HUES48 (cell line): ENCODE measurements around the gene ZCCHC3.

Source experiments
- H3K27ac ChIP-seq: one replicate; pipeline ENCODE4 v1.7.0; 2013; ENCODE audit warnings: low read depth, low read length, inconsistent platforms
- H3K27me3 ChIP-seq: 2 replicates; pipeline ENCODE4 v1.6.1; 2013; ENCODE audit warnings: mild to moderate bottlenecking, low read length; ENCODE audit not compliant: control insufficient read depth, insufficient read depth
- H3K36me3 ChIP-seq: 2 replicates; pipeline ENCODE4 v1.6.1; 2013; ENCODE audit warnings: low read length; ENCODE audit not compliant: control insufficient read depth, insufficient read depth
- H3K4me1 ChIP-seq: 2 replicates; pipeline ENCODE4 v1.6.1; 2013; ENCODE audit warnings: mild to moderate bottlenecking, low read length; ENCODE audit not compliant: control insufficient read depth, insufficient read depth
- H3K4me3 ChIP-seq: 2 replicates; pipeline ENCODE4 v1.5.1; 2013; ENCODE audit warnings: mild to moderate bottlenecking, low read depth, low read length
- H3K9ac ChIP-seq: 2 replicates; pipeline ENCODE4 v1.6.1; 2013; ENCODE audit warnings: mild to moderate bottlenecking, low read depth, low read length, moderate library complexity
- H3K9me3 ChIP-seq: 2 replicates; pipeline ENCODE4 v1.6.1; 2013; ENCODE audit warnings: low read length; ENCODE audit not compliant: control insufficient read depth, insufficient read depth

Gene ZCCHC3

DNA sequence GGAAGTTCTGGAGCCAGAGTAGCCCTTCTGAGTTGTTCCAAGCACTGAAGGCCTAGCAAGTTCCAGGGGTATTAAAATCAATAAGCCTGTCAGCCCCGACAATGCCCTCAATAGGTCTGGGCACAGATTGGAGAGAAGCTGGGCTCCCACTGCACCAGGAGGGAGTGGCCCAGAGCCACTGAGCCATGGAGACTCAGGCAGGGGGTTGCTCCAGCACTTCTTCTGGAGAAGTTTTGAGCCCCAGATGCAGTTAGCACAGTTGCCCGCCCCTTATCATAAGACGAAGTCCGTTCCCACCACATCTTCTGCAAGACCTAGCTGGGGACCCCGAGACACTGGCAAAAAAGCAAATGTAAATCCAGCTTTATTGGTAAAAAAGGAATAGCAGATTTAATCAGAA, 26.9 kb upstream of the ZCCHC3 start:
- Histone ChIP-seq H3K4me1 (no peaks in the 10 kb centered on the region), H3K9ac (no peak overlapping the region), H3K36me3 (peaks cover under 1% of the 10 kb centered on the region), H3K9me3 (no peaks in the 10 kb centered on the region), H3K27ac (no peak overlapping the region), H3K4me3 (no peak overlapping the region), H3K27me3 (peaks cover 19% of the 10 kb centered on the region)

DNA sequence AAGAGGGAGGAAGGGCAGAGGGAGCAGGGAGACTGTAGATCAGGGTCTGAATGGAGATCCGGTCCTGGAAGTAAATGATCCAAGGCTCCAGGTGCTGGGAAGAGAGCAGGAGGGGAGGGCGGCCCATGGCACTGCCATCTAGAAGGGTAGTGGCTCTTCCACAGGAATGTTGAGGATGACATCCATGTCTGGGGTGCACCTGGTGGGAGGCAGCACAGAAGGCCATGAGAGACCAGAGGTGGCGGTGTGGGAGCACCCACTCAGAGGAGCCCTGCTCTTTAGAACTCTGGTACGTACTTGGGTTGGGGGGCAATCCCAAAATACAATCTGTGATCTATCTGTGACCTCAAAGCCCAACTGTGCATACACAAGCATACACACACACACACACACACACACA, 26.3 kb upstream of the ZCCHC3 start:
- Histone ChIP-seq H3K9ac (no peak overlapping the region), H3K36me3 (peaks cover 6% of the 10 kb centered on the region), H3K9me3 (no peaks in the 10 kb centered on the region), H3K4me3 (no peak overlapping the region), H3K27me3 (peaks cover 13% of the 10 kb centered on the region), H3K27ac (no peak overlapping the region), H3K4me1 (no peaks in the 10 kb centered on the region)

DNA sequence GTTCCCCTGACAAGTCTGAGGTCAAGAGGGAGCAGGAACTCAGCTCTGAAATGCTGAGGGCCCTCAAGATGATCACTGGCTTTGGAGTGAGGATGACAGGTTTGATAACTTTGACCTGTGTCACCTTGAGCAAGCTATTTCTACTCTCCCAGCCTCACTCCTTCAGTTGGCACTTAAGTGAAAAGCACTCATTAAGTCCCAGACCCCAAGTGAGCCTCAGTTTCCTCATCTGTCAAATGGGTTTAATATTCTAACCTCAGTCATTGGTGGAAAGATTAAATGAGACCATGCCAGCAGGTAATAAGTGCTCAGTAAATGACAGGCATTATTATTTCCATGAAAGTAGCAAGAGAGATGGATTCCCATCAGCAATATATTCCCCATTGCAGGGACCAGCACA, 25.8 kb upstream of the ZCCHC3 start:
- peaks cover 9% of the 10 kb centered on the region for H3K27me3 ChIP-seq
- peaks cover 10% of the 10 kb centered on the region for H3K36me3 ChIP-seq
- H3K4me3 ChIP-seq: no peak overlapping the region
- H3K27ac ChIP-seq: no peak overlapping the region
- H3K4me1 ChIP-seq: no peaks in the 10 kb centered on the region
- H3K9me3 ChIP-seq: no peaks in the 10 kb centered on the region
- H3K9ac ChIP-seq: no peak overlapping the region

DNA sequence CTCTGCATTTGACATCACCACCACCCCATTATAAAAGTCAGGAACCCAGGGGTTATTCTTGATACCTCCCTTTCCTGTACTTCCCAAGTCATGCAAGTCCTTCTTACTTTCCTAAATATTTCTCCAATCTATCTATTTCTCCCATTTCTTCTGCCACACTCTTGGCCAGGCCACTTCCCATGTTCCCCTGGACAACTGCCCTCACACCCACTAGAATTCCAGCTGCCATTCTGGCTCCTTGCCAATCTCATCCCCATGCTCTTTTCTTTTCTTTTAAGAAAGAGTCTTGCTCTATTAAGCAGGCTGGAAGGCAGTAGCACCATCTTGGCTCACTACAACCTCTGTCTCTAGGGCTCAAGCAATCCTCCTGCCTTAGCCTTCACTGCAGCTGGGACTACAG, 24.7 kb upstream of the ZCCHC3 start:
- Histone ChIP-seq H3K4me1 (no peaks in the 10 kb centered on the region), H3K9me3 (no peaks in the 10 kb centered on the region), H3K27me3 (no peaks in the 10 kb centered on the region; the same call in 1 of the 2 replicates), H3K27ac (no peak overlapping the region), H3K9ac (no peak overlapping the region), H3K4me3 (no peak overlapping the region), H3K36me3 (peaks cover 22% of the 10 kb centered on the region)

DNA sequence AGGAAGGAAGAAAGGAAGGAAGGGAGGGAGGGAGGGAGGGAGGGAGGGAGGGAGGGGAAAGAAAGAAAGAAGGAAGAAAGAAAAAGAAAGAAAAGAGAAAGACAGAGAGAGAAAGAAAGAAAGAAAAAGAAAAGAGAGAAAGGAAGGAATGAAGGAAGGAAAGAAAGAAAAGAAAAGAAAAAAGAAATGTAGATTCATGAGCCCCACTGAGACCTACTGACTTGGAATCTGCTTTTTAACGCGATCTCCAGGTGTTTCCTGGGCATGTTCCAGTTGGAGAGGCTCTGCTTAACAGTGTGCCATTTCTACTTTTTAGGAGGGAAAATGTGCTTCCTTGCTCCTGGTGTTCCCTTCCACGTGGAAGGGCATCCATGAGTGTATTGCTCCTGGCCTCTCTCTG, 23.5 kb upstream of the ZCCHC3 start:
- peaks cover 28% of the 10 kb centered on the region for H3K36me3 ChIP-seq
- H3K27me3 ChIP-seq: peaks cover 2% of the 10 kb centered on the region; the same call in 1 of the 2 replicates
- H3K27ac ChIP-seq: no peak overlapping the region

DNA sequence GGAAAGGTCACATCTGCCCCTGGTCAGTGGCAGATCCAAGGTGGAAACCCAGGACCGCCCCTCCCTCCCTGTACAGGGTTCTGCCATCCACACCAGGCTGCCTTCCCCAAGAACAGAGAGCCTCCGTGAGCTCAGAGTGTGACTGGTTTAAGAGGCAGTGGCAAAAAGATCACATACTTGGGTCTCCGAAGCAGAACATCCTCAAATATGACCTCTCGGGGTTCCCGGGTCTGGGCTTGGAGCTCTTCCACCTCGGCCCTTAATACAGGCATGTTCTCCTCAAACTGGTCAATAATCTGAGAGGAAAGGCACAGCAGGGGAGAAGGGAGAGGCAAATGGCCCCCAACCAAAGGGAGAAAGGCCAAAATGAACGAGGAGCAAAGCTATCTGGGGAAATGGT, 21.6 kb upstream of the ZCCHC3 start:
- Histone ChIP-seq H3K27ac (no peak overlapping the region), H3K4me1 (peaks cover 9% of the 10 kb centered on the region; the same call in 1 of the 2 replicates), H3K36me3 (peaks cover 28% of the 10 kb centered on the region), H3K27me3 (peaks cover 4% of the 10 kb centered on the region; the same call in 1 of the 2 replicates), H3K9me3 (no peaks in the 10 kb centered on the region), H3K9ac (no peak overlapping the region), H3K4me3 (no peak overlapping the region)

More for the DNA sequence above, 23.5 kb upstream of the ZCCHC3 start:
- Histone ChIP-seq H3K9ac (no peak overlapping the region), H3K4me1 (peaks cover 9% of the 10 kb centered on the region; the same call in 1 of the 2 replicates), H3K4me3 (no peak overlapping the region), H3K9me3 (no peaks in the 10 kb centered on the region)

DNA sequence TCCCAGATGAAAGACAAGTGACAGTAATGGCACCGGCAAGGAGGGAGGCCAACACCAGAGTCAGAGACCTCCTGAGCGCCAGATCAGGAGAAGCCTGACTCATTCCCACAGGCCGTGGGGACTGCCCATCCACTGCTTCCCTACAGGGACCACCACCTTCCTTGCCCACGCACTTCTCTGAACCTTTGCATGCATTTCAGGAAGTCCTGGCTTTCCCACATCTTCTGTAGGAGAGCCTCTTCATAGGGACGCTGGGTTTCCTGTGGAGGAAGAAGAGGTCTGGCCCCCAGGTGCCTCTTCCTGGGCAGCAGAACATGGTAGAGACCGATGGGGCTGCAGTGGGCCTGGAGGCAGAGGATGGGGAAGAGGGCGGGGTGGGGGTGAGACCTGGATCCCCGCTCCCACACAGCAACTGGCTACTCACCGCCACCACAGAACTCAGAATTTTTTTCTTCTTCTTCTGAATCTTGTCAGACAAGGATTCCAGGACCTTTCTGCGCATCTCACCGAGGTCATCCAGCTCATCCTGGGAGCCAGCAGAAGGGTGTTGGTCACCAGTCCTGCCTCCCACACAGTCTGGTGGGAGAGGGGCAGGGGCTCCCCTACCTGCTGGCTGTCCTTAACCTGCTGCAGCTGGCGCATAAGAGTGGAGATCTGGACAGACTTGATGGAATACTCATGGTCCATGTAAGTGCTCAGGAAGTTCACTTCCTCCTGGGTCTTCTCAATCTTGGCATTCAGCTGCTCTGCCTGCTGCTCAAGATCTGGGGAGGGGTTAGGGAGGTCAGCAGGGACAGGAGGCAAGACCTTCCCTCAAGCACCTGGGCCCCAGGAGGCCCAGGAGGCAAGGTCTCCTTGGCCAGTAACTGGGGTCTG, 20.5 kb upstream of the ZCCHC3 start:
- no peaks in the 10 kb centered on the region for H3K9me3 ChIP-seq
- peaks cover 14% of the 10 kb centered on the region for H3K27me3 ChIP-seq
- no peak overlapping the region for H3K4me3 ChIP-seq
- no peak overlapping the region for H3K9ac ChIP-seq
- no peak overlapping the region for H3K27ac ChIP-seq
- H3K4me1 ChIP-seq: peaks cover 9% of the 10 kb centered on the region; the same call in 1 of the 2 replicates
- peaks cover 28% of the 10 kb centered on the region for H3K36me3 ChIP-seq

DNA sequence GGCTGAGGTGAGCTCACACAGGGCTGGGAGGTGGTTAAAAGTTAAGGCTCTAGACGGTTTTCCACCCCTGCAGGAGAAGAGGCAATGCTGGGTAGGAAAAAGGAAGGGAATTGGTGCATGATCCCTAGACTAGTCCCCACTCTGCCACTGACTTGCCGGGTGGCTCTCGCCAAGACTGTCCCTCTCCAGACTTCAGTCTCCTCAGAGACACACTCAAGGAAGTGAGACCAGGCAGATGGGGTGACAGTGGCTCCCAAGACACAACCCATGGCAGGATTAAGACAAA, 19.9 kb upstream of the ZCCHC3 start:
- no peak overlapping the region for H3K27ac ChIP-seq
- H3K4me1 ChIP-seq: peaks cover 9% of the 10 kb centered on the region; the same call in 1 of the 2 replicates
- H3K9ac ChIP-seq: no peak overlapping the region
- no peaks in the 10 kb centered on the region for H3K9me3 ChIP-seq
- peaks cover 20% of the 10 kb centered on the region for H3K27me3 ChIP-seq
- no peak overlapping the region for H3K4me3 ChIP-seq
- peaks cover 32% of the 10 kb centered on the region for H3K36me3 ChIP-seq

DNA sequence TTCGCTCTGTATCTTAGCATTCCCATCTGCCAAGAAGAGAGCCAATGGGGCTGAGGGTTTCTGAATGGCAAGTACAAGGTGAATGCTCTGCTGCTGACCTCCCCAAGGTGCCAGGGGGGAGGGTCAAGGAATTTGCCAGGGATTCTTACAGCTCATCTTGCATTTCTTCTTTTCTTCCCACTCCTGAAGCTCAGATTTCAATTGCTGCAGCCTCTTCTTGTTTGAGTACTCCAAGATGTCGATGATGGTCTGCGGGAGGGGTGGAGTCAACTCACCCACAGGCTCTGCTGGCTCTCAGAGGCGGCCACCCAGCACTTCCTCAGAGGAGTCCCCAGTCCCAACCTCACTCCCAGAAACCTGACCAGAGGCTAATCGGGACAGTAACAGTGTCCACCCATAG, 19.2 kb upstream of the ZCCHC3 start:
- Histone ChIP-seq H3K4me1 (peaks cover 9% of the 10 kb centered on the region; the same call in 1 of the 2 replicates), H3K9me3 (no peaks in the 10 kb centered on the region), H3K27me3 (peaks cover 20% of the 10 kb centered on the region), H3K9ac (no peak overlapping the region), H3K36me3 (peaks cover 32% of the 10 kb centered on the region), H3K4me3 (peak overlapping the region; percentile 59), H3K27ac (no peak overlapping the region)

DNA sequence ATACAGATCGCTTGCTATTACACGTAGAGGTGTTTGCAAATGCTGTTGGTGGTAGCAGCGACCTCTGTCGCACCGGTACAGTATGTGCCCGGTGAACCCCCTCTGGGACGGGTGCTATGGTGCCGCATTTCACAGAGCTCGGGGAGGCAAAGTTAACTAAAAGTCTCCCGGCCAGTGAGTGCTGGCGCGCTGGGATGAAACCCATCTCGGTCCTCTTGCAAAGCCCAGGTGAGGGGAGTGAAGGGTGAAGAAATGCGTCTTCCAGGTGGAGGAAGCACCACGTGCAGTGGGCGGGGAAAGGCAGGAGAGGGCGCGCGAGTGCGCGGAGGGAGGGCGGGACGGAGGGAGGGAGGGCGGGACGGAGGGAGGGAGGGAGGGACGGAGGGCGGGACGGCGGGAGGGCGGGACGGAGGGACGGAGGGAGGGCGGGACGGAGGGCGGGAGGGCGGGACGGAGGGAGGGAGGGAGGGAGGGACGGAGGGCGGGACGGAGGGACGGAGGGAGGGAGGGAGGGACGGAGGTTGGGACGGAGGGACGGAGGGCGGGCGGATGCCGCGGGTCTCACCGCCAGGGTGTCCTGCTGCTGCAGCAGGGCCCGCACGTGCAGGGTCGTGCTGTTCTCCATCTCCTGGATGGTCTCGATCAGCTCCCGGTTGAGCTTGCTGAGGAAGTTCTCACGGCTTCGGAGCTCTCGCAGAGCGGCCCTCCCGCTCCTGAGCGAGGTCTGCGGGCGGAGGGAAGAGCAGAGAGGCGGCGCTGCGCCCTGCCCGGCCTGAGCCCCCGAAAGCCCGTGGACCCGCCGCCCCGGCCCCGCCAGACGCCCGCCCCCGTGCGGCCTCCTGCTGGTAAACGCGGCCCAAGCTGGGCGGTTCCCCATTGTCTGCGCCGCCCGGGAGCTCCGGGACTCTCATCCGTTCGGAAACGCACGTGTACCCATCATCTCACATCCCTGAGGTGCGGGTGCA, 18.5 kb upstream of the ZCCHC3 start:
- Histone ChIP-seq H3K9ac (no peak overlapping the region), H3K36me3 (peaks cover 33% of the 10 kb centered on the region), H3K9me3 (no peaks in the 10 kb centered on the region), H3K4me3 (peak overlapping the region; percentile 59), H3K27me3 (peaks cover 20% of the 10 kb centered on the region), H3K4me1 (peaks cover 9% of the 10 kb centered on the region; the same call in 1 of the 2 replicates), H3K27ac (no peak overlapping the region)

DNA sequence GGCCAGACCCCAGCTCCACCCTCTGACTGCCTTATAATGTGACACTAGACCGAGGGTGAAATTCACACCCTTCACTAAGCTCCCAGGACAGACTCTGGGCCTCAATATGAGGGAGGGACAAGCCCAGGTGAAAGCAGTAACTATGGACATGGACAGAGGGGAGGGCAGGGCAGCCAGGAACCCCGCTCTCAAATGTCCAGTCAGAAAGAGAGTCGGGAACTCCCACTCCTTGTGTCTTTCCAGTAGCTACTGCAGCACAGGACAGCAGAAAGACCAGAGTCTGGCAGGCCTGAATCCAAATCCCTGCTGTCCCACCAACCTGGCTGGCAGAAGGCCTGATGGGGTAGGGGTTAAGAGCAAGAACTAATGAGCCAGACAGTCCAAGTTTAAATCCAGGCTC, 13.2 kb upstream of the ZCCHC3 start:
- H3K27me3 ChIP-seq: peaks cover 17% of the 10 kb centered on the region
- no peaks in the 10 kb centered on the region for H3K4me1 ChIP-seq
- no peaks in the 10 kb centered on the region for H3K9me3 ChIP-seq
- H3K36me3 ChIP-seq: peaks cover 10% of the 10 kb centered on the region
- no peak overlapping the region for H3K4me3 ChIP-seq
- H3K9ac ChIP-seq: no peak overlapping the region
- no peak overlapping the region for H3K27ac ChIP-seq
